Measurements from ENCODE around the gene NEK10.
"Not testable (repeated sequence)": the region's sequence is repeated elsewhere in the genome, so short reads cannot be mapped to it uniquely, and the experiment has no call there.

Gene NEK10

DNA sequence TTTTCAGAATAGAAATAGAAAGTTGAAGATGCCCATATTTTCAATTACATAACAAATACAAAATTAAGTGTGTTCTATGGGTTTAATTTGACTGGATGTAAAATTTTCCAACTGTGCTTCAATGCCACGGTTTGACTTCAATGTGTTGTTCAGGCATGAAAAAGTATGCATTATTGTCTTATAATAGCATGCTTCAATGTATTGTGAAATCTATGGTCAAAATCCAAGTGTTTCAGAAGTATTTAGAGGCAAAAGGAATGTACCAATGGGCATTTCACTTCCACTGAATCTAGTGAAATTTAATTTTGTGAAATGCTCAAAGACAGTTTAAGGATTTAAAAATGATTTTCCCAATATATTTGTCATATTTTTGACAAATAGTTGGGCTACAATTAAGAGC is 16.0 kb downstream of the NEK10 start:
- in situ Hi-C loops (cut with HindIII; ENCODE audit: low sequenced_read_pairs) = no loop called here

- in situ Hi-C loops (cut with HindIII; ENCODE audit: low sequenced_read_pairs) = no loop called here
Observed at GRCh38 chr3:27352047-27352446, 17.1 kb downstream of the NEK10 start.

DNA sequence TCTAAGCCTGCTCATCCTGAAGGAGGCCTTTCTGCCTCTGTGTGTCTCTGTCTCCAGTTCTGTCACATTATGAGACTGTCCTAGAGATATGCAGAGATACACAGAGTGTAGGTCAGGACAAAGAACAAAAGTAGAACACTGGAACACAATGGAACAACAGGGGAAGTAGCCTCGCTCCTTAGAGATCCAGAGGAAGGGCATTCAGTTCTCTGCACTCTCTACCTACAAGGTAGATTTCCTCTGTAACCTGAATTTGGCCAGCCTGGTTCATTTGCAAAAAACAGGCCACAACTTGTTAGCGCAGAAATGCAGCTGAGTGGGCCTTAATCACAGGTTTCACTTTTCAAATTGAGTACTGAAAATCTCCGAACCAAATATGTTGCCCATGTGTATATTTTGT is 19.4 kb downstream of the NEK10 start:
- in situ Hi-C loops (cut with HindIII; ENCODE audit: low sequenced_read_pairs) = no loop called here

GRCh38 chr3:27345959-27346865 is 23.0 kb downstream of the NEK10 start:
- in situ Hi-C loops (cut with HindIII; ENCODE audit: low sequenced_read_pairs) = no loop called here

GRCh38 chr3:27345493-27345892 is 23.7 kb downstream of the NEK10 start:
- in situ Hi-C loops (cut with HindIII; ENCODE audit: low sequenced_read_pairs) = no loop called here

DNA sequence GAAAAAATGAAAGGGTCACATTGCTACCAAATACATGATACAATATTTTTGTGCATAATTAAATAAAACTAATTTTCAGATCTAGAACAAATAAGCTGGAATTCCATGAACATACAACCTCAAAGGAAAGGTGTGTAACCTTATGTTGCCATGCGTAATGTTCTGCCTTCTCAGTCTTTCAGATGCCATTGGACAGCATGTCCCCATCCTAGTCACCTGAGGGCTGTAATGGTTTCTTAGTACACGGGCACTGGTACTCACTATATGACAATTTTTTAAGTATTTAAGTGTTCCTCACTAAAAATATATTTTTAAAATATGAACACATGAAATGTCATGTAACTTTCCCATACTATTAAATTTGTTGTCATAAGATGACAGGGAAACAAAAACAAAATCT is 24.1 kb downstream of the NEK10 start:
- in situ Hi-C loops (cut with HindIII; ENCODE audit: low sequenced_read_pairs) = no loop called here

DNA sequence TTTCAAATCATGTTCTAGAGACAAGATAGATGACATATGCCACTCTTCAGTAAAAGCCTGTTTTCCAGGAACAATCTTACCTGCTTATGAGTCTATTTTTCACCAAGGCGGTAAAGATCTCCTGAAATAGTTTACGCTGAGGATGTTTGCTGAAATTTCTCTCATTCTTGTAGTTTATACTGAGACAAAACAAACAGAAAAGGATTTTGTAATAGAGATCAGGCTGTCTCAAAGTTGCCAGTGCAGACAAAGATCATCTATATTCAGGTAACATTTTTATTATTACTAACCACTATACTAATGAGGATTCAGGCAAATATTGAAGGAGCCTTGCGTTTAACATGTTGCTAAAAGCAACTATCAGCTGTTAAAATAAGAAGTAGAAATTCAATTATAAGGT is 25.0 kb downstream of the NEK10 start:
- in situ Hi-C loops (cut with HindIII; ENCODE audit: low sequenced_read_pairs) = no loop called here

DNA sequence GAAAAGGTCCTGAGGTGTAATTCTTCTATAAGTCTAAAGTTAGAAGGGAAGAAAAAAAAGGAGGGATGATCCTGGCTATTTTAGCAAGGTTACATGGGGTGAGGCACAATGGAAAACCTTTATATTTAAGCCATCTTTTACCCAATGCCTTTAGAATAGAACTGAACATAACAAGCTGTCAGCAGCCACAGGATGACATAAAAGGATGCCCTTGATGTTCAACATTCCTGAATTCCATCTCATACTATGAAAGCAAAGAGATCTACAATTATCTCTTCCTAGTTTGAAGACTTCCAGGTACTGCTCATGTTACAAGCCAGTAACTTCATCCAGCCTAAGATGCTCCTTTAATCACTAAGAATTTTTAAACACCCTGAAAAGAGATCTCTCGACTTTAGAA is 26.9 kb downstream of the NEK10 start:
- in situ Hi-C loops (cut with HindIII; ENCODE audit: low sequenced_read_pairs) = no loop called here

DNA sequence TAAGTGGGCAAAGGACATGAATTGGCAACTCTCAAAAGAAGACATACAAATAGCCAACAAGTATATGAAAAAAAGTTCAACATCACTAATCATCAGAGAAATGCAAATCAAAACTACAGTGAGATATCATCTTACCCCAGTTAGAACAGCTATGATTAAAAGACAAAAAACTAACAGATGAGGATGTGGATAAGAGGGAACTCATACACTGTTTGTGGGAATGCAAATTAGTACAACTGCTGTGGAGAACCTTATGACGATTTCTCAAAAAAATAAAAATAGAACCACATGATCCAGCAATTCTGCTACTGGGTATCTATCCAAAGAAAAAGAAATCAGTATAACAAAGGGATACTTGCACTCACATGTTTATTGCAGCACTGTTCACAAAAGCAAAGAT is 28.6 kb downstream of the NEK10 start:
- in situ Hi-C loops (cut with HindIII; ENCODE audit: low sequenced_read_pairs) = no loop called here

GRCh38 chr3:27335571-27335970 is 33.6 kb downstream of the NEK10 start:
- in situ Hi-C loops (cut with HindIII; ENCODE audit: low sequenced_read_pairs) = no loop called here

DNA sequence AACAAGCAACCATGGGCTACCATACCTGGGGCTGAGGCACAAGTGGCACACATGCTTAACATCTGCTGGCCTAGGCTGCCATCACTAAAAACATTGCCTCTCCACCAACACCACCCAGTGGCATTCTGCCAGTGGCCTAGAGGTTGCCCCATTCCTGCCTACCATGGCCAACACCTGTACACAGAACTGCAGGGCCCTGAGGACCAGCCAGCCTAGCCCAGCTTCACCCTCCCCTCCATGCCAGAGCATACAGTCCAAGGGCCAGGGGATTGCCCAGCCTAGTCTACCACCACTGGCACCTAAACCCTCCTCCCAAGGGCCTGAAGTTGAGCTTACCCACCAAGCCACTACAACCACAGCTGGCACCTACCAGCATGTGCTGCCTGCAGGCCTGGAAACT is 35.3 kb downstream of the NEK10 start:
- in situ Hi-C loops (cut with HindIII; ENCODE audit: low sequenced_read_pairs) = no loop called here

DNA sequence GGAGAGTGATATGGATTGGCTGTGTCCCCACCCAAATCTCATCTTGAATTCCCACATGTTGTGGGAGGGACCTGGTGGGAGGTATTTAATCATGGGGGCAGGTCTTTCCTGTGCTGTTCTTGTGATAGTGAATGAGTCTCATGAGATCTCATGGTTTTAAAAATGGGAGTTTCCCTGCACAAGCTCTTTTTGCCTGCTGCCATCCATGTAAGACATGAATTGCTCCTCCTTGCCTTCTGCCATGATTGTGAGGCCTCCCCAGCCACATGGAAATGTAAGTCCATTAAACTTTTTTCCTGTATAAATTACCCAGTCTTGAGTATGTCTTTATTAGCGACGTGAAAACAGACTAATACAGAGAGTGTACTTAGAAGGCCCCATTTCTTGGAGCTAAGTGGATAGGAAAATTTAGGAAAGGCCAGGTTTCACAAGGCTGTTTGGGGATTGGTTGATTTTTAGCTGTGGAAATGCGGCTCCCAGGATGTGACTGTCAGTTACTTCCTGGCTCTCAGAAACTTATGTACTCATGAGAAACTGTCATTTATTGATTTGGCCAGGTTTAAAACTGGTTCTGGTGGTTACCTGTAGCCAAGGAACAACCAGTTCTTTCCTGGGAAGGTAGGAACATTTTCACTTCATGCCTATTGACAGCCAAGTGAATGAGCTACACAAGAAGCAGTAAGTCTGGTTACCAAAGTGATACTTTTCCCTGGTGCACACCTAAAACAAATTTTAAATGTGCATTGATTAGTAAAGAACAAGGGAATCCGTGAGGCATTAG is 40.0 kb downstream of the NEK10 start:
- in situ Hi-C loops (cut with HindIII; ENCODE audit: low sequenced_read_pairs) = not testable (repeated sequence)

DNA sequence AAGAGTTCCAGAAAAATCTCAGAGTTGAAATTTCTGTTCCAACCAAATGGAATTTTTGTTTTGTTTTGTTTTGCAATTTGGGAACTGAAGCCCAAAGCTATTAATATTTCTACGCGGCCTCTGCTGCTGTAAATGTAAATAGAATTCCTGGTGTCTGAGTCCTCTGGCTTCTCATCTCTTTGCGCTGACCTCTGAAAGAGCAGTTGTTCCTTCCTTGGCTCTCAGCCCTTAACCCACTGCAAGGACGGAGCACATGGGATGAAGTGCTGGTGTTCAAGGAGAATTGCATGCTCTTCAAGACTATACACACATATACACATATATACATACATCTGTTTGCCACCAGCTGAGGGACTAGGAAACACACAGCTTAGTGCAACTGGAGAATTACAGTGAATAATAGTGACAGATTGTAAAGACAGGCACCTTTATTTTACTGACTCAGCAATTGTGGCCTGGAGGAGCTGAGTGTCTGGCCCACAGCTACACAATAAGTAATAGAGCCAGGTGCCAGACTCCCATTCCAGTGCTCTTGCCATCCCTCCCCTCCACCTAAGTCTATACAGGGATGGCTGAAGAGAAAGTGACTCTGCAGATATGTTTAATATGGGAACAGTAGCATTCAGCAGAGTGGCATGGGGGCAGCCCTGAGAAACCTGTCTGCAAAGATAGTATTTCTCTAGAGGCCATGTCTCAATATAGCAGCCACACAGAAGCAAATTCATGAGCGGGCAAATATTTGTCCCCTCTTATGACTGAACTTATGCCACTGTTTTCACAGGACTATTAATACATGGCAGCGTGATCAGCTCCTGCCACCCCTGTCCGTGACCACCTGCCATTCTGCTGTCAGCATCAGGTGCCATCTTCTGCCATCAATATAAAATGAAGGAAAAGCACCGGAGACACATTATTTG is 42.3 kb downstream of the NEK10 start:
- in situ Hi-C loops (cut with HindIII; ENCODE audit: low sequenced_read_pairs) = no loop called here

DNA sequence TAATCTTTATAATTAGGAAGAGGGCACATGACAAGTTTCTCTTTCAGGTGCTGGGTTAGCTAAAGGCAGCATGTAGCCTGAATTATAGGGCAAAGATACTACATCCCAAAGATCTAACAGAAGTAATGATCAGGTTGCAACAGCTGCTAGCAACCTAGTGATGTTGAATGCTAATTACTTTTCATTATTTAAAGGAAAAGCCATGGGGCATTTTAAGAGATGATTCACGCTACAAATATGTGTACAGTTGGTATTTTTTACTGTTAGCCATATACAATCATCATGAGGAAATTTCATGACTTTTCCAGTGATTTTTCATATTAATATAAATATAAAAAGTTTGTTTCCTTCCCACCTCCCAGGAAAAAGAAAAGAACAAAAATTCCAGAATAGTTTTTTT is 43.0 kb downstream of the NEK10 start:
- in situ Hi-C loops (cut with HindIII; ENCODE audit: low sequenced_read_pairs) = no loop called here

- in situ Hi-C loops (cut with HindIII; ENCODE audit: low sequenced_read_pairs) = no loop called here
Observed at GRCh38 chr3:27325419-27325818, 43.8 kb downstream of the NEK10 start.

DNA sequence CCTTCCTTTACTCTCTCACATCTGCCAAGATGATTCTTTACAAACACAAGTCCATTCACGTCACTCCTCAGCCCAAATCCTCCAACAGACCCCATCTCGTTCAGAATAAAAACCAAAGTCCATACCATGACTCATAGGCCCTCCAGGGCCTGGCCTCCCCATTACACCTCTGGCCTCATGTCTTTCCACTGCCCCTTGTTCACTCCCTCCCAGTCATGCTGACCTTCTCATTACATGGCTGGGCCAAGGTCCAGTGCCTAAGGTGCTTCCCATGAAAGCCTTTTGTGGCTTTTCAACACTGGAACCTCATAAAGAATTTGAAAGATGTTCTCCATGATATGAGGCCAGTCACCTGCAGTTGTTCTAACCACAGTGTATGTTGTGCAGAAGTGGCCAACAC is 44.5 kb downstream of the NEK10 start:
- in situ Hi-C loops (cut with HindIII; ENCODE audit: low sequenced_read_pairs) = no loop called here

DNA sequence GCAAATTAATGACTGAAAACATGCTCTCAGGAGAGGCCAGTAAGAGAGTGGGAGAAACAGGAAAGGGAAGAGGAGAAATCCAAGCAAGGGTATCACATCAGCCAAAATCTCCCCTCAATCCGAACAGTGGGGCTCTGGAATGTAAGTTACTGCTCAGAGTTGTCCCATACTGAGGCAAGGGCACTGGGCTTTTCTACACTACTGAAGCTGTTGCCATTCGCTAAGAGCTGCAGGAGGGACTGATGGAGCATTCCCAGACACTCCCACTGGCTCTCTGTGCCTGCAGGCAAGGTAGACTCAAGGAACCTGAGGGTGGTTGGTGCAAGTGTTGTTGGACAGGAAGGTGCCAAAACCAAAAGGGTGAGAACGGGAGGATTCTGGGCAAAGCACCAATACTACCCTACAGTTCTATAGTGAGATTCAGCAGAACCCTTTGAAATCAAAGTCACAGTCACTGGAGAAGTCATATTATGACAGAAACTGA is 46.1 kb downstream of the NEK10 start:
- in situ Hi-C loops (cut with HindIII; ENCODE audit: low sequenced_read_pairs) = no loop called here

GRCh38 chr3:27322634-27323033 is 46.5 kb downstream of the NEK10 start:
- in situ Hi-C loops (cut with HindIII; ENCODE audit: low sequenced_read_pairs) = no loop called here

- in situ Hi-C loops (cut with HindIII; ENCODE audit: low sequenced_read_pairs) = no loop called here
Observed at GRCh38 chr3:27319847-27320526, 49.2 kb downstream of the NEK10 start.

DNA sequence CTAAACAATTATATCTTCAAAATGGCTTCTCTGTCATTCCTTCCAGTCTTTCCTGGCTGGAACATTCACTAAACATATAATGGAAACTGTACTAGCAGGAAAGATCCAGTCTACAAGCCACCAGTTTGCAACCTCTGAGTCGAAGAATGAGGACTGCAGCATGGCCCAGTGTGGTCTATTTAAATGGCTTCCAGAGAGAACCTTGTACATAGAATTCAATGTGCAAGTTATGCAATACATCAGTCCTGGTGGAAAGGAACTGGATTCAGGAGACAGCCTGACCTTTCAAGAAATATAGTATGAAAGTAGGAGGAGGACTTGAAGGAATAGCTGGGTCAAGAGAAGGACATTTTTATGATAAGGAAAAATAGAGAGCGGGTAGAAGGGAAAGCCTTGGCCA is 49.9 kb downstream of the NEK10 start:
- in situ Hi-C loops (cut with HindIII; ENCODE audit: low sequenced_read_pairs) = no loop called here
